ENCODE data around the gene SETD7. TPM values are rescaled to one million over a fixed set of nuclear protein-coding genes. Genes with fewer than 3 reads are reported as not detected.

Gene SETD7
- total and polyA plus RNA-seq, 7 donors: 15.2 to 96.0 (median 78.4) TPM

DNA sequence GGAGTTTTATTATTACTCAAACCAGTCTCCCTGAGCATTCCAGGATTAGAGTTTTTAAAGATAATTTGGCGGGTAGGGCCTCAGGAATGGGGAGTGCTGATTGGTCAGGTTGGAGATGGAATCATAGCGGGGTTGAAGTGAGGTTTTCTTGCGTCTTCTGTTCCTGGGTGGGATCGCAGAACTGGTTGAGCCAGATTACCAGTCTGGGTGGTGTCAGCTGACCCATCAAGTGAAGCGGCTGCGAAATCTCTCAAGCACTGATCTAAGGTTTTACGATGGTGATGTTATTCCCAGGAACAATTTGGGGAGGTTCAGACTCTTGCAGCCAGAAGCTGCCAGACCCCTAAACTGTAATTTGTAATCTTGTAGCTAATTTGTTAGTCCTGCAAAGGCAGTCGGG, 25.1 kb upstream of the SETD7 start:
- intact Hi-C loops (cut with DNase I): no loop called here
- 93 to 96% (median 94%) methylated on average over 8 of the region's 8 CpGs for WGBS, 3 donors
- ATAC-seq (no peak), DNase-seq (no peak)
- Histone ChIP-seq H3K27ac (no peak overlapping the region), H3K4me1 (no peaks in the 10 kb centered on the region), H3K4me3 (no peak overlapping the region), H3K36me3 (ENCODE audit: insufficient read depth in 1 of 2, low read depth in 1 of 2) (no peaks in the 10 kb centered on the region), H3K27me3 (ENCODE audit: insufficient read depth in 3 of 3, low read length in 2 of 3) (peaks cover 0 to 1% (median 0%) of the 10 kb centered on the region in 3 donors), H3K9me3 (no peaks in the 10 kb centered on the region)
- TF ChIP-seq CTCF (IDR thresholded peaks at IDR 0.05): no peak

DNA sequence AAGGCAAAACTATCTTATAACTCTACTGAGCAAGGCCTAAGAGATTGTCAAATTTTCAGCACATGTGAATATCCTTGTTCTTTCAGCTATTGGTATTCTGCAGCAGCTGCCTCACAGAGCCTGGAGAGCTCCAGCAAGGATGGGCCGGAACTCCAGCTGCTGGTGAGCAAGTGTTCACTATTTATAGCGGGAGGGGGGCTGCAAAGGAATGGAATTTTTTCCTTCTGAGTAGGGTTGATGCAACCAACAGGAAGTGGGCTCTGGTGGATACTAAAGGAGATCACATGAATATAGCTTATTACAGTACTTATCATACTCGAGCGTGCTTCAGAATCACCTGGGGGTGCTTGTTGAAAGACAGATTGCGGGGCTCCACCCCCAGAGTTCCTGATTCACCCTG, 20.2 kb upstream of the SETD7 start:
- intact Hi-C loops (cut with DNase I): no loop called here
- H3K4me1 ChIP-seq: no peaks in the 10 kb centered on the region
- no peaks in the 10 kb centered on the region for H3K27me3 ChIP-seq (ENCODE audit: insufficient read depth in 3 of 3, low read length in 2 of 3)
- WGBS, 3 donors: 77 to 88% (median 81%) methylated on average over 5 of the region's 5 CpGs
- DNase-seq (no peak), ATAC-seq (no peak)
- no peaks in the 10 kb centered on the region for H3K36me3 ChIP-seq (ENCODE audit: insufficient read depth in 1 of 2, low read depth in 1 of 2)
- TF ChIP-seq CTCF (IDR thresholded peaks at IDR 0.05): no peak
- no peak overlapping the region for H3K27ac ChIP-seq
- no peaks in the 10 kb centered on the region for H3K9me3 ChIP-seq
- no peak overlapping the region for H3K4me3 ChIP-seq

- ATAC-seq: no peak
- no peak overlapping the region for H3K4me3 ChIP-seq
- TF ChIP-seq CTCF (IDR thresholded peaks at IDR 0.05): no peak
- H3K4me1 ChIP-seq: no peaks in the 10 kb centered on the region
- no peaks in the 10 kb centered on the region for H3K9me3 ChIP-seq
- DNase-seq: no peak
- 90 to 94% (median 93%) methylated on average over 5 of the region's 5 CpGs for WGBS, 3 donors
- H3K27ac ChIP-seq: no peak overlapping the region
- no peaks in the 10 kb centered on the region for H3K36me3 ChIP-seq (ENCODE audit: insufficient read depth in 1 of 2, low read depth in 1 of 2)
- intact Hi-C loops (cut with DNase I): no loop called here
- no peaks in the 10 kb centered on the region for H3K27me3 ChIP-seq (ENCODE audit: insufficient read depth in 3 of 3, low read length in 2 of 3)
These were observed 19.1 kb upstream of the SETD7 start for GRCh38 chr4:139575072-139575471.

- ATAC-seq (no peak), DNase-seq (no peak)
- no peak for TF ChIP-seq CTCF (IDR thresholded peaks at IDR 0.05)
- WGBS, 3 donors: 90 to 97% (median 90%) methylated on average over 3 of the region's 3 CpGs
- Histone ChIP-seq H3K36me3 (ENCODE audit: insufficient read depth in 1 of 2, low read depth in 1 of 2) (no peaks in the 10 kb centered on the region), H3K9me3 (no peaks in the 10 kb centered on the region), H3K27me3 (ENCODE audit: insufficient read depth in 3 of 3, low read length in 2 of 3) (no peaks in the 10 kb centered on the region), H3K27ac (no peak overlapping the region), H3K4me1 (no peaks in the 10 kb centered on the region), H3K4me3 (no peak overlapping the region)
- intact Hi-C loops (cut with DNase I): no loop called here
These were observed 18.6 kb upstream of the SETD7 start for GRCh38 chr4:139574641-139575040.

DNA sequence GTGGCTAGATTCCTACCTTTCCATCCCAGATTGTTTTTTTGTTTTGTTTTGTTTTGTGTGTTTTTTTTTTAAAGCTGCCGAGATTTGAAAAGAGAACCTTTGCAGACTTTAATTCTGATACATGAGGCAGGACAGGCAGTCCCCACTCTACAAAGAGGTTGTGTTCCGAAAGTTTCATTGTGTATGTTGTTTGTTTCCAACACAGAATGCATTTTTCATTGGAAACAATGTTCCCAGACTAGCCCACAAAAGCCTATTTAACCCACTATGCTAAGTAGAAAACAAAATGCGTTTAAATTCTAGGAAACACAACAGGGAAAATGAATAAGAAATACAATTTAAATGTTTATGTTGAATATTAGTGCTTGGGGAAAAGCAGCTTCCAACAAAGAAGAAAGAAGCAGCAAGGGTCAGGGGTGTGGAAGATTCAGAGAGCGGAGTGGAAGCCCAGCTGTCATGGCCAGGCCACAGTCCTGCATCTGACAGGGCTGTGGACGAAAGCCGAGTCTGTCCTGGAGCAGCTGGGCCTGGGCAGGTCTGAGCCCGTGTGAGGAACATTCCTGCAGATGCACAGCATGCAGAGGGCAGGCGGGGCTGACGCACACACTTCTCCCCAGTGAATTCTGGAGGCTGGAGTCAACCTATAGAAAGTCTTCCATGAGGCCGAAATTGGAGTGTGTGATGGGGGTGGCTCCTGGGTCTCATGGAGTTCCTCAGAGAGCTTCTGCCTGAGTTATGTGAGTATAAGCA, 12.4 kb upstream of the SETD7 start:
- Histone ChIP-seq H3K27ac (no peak overlapping the region), H3K36me3 (ENCODE audit: insufficient read depth in 1 of 2, low read depth in 1 of 2) (no peaks in the 10 kb centered on the region), H3K4me3 (no peak overlapping the region), H3K9me3 (no peaks in the 10 kb centered on the region), H3K4me1 (peaks cover 4% of the 10 kb centered on the region), H3K27me3 (ENCODE audit: insufficient read depth in 3 of 3, low read length in 2 of 3) (no peaks in the 10 kb centered on the region)
- TF ChIP-seq CTCF (IDR thresholded peaks at IDR 0.05): no peak
- no peak for DNase-seq
- intact Hi-C loops (cut with DNase I): no loop called here
- ATAC-seq: peak; percentile 58 to 93 (median 86)
- WGBS, 3 donors: 51 to 59% (median 55%) methylated on average over 10 of the region's 10 CpGs
